ENCODE data around the gene DARS2.
"Not testable (repeated sequence)": the region's sequence is repeated elsewhere in the genome, so short reads cannot be mapped to it uniquely, and the experiment has no call there.

The DARS2 gene

DNA sequence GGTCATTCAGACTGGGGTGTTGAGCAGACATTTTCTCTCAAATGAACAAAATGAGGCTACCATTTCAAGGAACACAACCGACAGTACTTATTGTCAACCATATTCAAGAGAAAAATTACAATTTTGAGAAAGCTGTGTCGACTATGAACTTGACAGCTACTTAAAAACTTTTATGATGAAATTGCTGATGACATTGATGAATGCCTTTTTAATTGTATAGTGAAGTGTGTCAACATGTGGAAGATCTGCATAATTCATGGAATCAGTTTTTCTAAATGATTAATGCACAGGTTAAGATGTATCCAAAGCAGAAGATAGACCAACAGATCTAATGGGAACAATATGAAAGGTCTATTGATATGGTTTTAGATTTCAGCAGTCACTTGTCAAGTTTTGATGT lies 34.6 kb upstream of the DARS2 start:
- peaks cover 7 to 48% of the 10 kb centered on the region in 2 experiments for H3K36me3 ChIP-seq (ENCODE audit: control insufficient read depth in 1 of 2, insufficient read depth in 2 of 2, low read depth in 1 of 2, low read length in 2 of 2)
- H3K18ac ChIP-seq (ENCODE audit: low read depth in 1 of 2, low read length in 2 of 2), result no peak overlapping the region
- no peak overlapping the region for H3K4ac ChIP-seq (ENCODE audit: low read depth in 1 of 2, low read length in 2 of 2)
- H3K9me3 ChIP-seq (ENCODE audit: control insufficient read depth, low read length), result no peaks in the 10 kb centered on the region
- H2BK5ac ChIP-seq (ENCODE audit: low read depth, low read length, poor library complexity, severe bottlenecking), result no peak overlapping the region
- no peak overlapping the region for H3K23ac ChIP-seq (ENCODE audit: low read length in 2 of 2)
- no peak overlapping the region for H2BK12ac ChIP-seq (ENCODE audit: low read length in 2 of 2)
- H3K9ac ChIP-seq (ENCODE audit: low read length), result no peak overlapping the region
- no peak overlapping the region for H3K4me3 ChIP-seq (ENCODE audit: insufficient read depth in 1 of 2, low read depth in 1 of 2, low read length in 2 of 2)
- no peak overlapping the region for H3K4me2 ChIP-seq (ENCODE audit: low read length, poor library complexity, severe bottlenecking)
- no peak overlapping the region for H2AFZ ChIP-seq (ENCODE audit: low read depth, low read length)
- H2BK15ac ChIP-seq (ENCODE audit: low read depth, poor library complexity, severe bottlenecking), result no peak overlapping the region
- H3K27ac ChIP-seq (ENCODE audit: low read length, poor library complexity, severe bottlenecking), result no peak overlapping the region
- 88% methylated on average over 2 of the region's 2 CpGs for WGBS
- no peaks in the 10 kb centered on the region for H3K27me3 ChIP-seq (ENCODE audit: control insufficient read depth in 1 of 2, insufficient read depth in 1 of 2, low read length in 2 of 2)
- DNase-seq, result no peak
- no peaks in the 10 kb centered on the region for H3K79me1 ChIP-seq (replicated peaks; ENCODE audit: low read length, poor library complexity, severe bottlenecking)
- no peak overlapping the region for H4K8ac ChIP-seq (ENCODE audit: low read length)
- no peak overlapping the region for H3K14ac ChIP-seq (ENCODE audit: low read length in 2 of 2)
- H2BK120ac ChIP-seq (ENCODE audit: low read depth, low read length), result no peak overlapping the region
- H4K91ac ChIP-seq (ENCODE audit: low read length), result no peak overlapping the region
- peaks cover 3% of the 10 kb centered on the region for H3K4me1 ChIP-seq (ENCODE audit: control insufficient read depth, insufficient read depth, low read depth, low read length)
- no peak overlapping the region for H2AK5ac ChIP-seq (ENCODE audit: low read length, severe bottlenecking)

DNA sequence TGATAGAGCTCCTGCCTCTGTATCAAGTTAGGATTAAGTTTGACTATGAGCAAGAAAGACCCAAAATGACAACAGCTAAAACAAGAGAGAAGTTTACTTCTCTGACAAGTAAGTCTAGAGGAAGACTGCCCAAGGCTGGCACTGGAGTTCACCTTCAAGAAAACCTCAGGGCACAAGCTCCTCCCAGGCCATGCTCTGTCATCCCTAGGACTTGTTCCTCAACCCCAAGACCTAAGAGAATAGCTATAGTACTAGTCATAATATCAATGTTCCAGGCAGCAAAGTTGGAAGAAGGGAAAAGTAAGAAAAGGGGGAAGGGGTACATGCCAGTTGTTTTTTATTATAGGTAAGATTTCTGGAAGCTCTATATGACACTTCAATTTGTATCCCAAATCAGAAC lies 26.4 kb upstream of the DARS2 start:
- no peak for DNase-seq
- no peaks in the 10 kb centered on the region for H3K9me3 ChIP-seq (ENCODE audit: control insufficient read depth, low read length)
- H3K36me3 ChIP-seq (ENCODE audit: control insufficient read depth in 1 of 2, insufficient read depth in 2 of 2, low read depth in 1 of 2, low read length in 2 of 2), result peaks cover 0 to 38% of the 10 kb centered on the region in 2 experiments
- H2BK12ac ChIP-seq (ENCODE audit: low read length in 2 of 2), result no peak overlapping the region
- H3K4me2 ChIP-seq (ENCODE audit: low read length, poor library complexity, severe bottlenecking), result no peak overlapping the region
- no peak overlapping the region for H2BK120ac ChIP-seq (ENCODE audit: low read depth, low read length)
- H2BK5ac ChIP-seq (ENCODE audit: low read depth, low read length, poor library complexity, severe bottlenecking), result no peak overlapping the region
- no peak overlapping the region for H3K27ac ChIP-seq (ENCODE audit: low read length, poor library complexity, severe bottlenecking)
- H2AFZ ChIP-seq (ENCODE audit: low read depth, low read length), result no peak overlapping the region
- no peak overlapping the region for H3K4me3 ChIP-seq (ENCODE audit: insufficient read depth in 1 of 2, low read depth in 1 of 2, low read length in 2 of 2)
- no peaks in the 10 kb centered on the region for H3K4me1 ChIP-seq (ENCODE audit: control insufficient read depth, insufficient read depth, low read depth, low read length)
- no peak overlapping the region for H4K91ac ChIP-seq (ENCODE audit: low read length)
- H2AK5ac ChIP-seq (ENCODE audit: low read length, severe bottlenecking), result no peak overlapping the region
- H3K27me3 ChIP-seq (ENCODE audit: control insufficient read depth in 1 of 2, insufficient read depth in 1 of 2, low read length in 2 of 2), result no peaks in the 10 kb centered on the region
- H4K8ac ChIP-seq (ENCODE audit: low read length), result no peak overlapping the region
- H3K18ac ChIP-seq (ENCODE audit: low read depth in 1 of 2, low read length in 2 of 2), result no peak overlapping the region
- H3K14ac ChIP-seq (ENCODE audit: low read length in 2 of 2), result no peak overlapping the region
- H3K9ac ChIP-seq (ENCODE audit: low read length), result no peak overlapping the region
- H3K23ac ChIP-seq (ENCODE audit: low read length in 2 of 2), result no peak overlapping the region
- no peak overlapping the region for H3K4ac ChIP-seq (ENCODE audit: low read depth in 1 of 2, low read length in 2 of 2)
- H2BK15ac ChIP-seq (ENCODE audit: low read depth, poor library complexity, severe bottlenecking), result no peak overlapping the region
- peaks cover 9% of the 10 kb centered on the region for H3K79me1 ChIP-seq (replicated peaks; ENCODE audit: low read length, poor library complexity, severe bottlenecking)

DNA sequence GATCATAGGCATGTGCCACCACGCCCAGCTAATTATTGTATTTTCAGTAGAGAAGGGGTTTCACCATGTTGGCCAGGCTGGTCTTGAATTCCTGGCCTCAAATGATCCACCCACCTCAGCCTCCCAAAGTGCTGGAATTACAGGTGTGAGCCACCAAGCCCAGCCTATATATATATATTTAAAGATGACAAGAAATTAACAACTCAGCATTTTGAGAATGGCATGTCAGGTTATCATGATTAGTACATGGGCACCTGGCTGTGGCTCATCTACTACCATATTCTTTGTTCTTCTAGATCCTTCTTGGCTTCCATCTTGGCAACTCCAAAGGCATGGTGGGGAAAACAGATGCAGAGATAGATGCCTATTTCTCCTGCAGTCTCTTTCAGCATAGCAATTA lies 24.5 kb upstream of the DARS2 start:
- not testable (repeated sequence) for DNase-seq; H2BK5ac ChIP-seq (ENCODE audit: low read depth, low read length, poor library complexity, severe bottlenecking); H2BK120ac ChIP-seq (ENCODE audit: low read depth, low read length); H3K4me3 ChIP-seq (ENCODE audit: insufficient read depth in 1 of 2, low read depth in 1 of 2, low read length in 2 of 2); H3K9ac ChIP-seq (ENCODE audit: low read length); H3K4me2 ChIP-seq (ENCODE audit: low read length, poor library complexity, severe bottlenecking); H3K23ac ChIP-seq (ENCODE audit: low read length in 2 of 2); H3K9me3 ChIP-seq (ENCODE audit: control insufficient read depth, low read length); H2AFZ ChIP-seq (ENCODE audit: low read depth, low read length); H4K91ac ChIP-seq (ENCODE audit: low read length); H2BK15ac ChIP-seq (ENCODE audit: low read depth, poor library complexity, severe bottlenecking); H3K18ac ChIP-seq (ENCODE audit: low read depth in 1 of 2, low read length in 2 of 2); H3K14ac ChIP-seq (ENCODE audit: low read length in 2 of 2); H3K27me3 ChIP-seq (ENCODE audit: control insufficient read depth in 1 of 2, insufficient read depth in 1 of 2, low read length in 2 of 2); H3K4ac ChIP-seq (ENCODE audit: low read depth in 1 of 2, low read length in 2 of 2); H4K8ac ChIP-seq (ENCODE audit: low read length); H2AK5ac ChIP-seq (ENCODE audit: low read length, severe bottlenecking); H3K79me1 ChIP-seq (replicated peaks; ENCODE audit: low read length, poor library complexity, severe bottlenecking); H2BK12ac ChIP-seq (ENCODE audit: low read length in 2 of 2); H3K27ac ChIP-seq (ENCODE audit: low read length, poor library complexity, severe bottlenecking); H3K4me1 ChIP-seq (ENCODE audit: control insufficient read depth, insufficient read depth, low read depth, low read length)
- no CpG with 5 or more reads among the region's 1 CpG for WGBS
- H3K36me3 ChIP-seq (ENCODE audit: control insufficient read depth in 1 of 2, insufficient read depth in 2 of 2, low read depth in 1 of 2, low read length in 2 of 2), result peaks cover 0 to 37% of the 10 kb centered on the region in 2 experiments

DNA sequence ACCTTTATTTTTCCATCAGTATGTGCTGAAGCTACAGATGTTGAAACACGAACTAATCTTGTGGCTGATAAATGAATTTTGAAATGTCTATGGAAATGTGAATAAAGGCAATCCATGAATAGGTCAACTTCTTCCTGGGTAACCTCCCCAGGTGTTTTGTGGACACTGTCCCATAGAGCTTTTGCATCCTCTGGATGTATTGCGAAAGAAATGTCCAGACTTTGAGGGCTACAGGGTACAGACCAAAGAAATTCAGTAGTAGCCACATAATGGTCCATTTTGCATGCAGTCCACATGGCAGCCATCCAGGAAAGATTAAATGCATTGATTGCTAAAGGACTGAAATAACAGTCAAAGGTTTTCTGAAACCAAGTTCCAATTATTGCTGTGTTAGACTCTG lies 21.5 kb upstream of the DARS2 start:
- H3K4me1 ChIP-seq (ENCODE audit: control insufficient read depth, insufficient read depth, low read depth, low read length), result no peaks in the 10 kb centered on the region
- no peak overlapping the region for H3K4ac ChIP-seq (ENCODE audit: low read depth in 1 of 2, low read length in 2 of 2)
- peaks cover 3 to 50% of the 10 kb centered on the region in 2 experiments for H3K36me3 ChIP-seq (ENCODE audit: control insufficient read depth in 1 of 2, insufficient read depth in 2 of 2, low read depth in 1 of 2, low read length in 2 of 2)
- no peak for DNase-seq
- H2BK5ac ChIP-seq (ENCODE audit: low read depth, low read length, poor library complexity, severe bottlenecking), result no peak overlapping the region
- no peak overlapping the region for H2AK5ac ChIP-seq (ENCODE audit: low read length, severe bottlenecking)
- no peak overlapping the region for H2BK120ac ChIP-seq (ENCODE audit: low read depth, low read length)
- no peak overlapping the region for H3K14ac ChIP-seq (ENCODE audit: low read length in 2 of 2)
- no peak overlapping the region for H3K23ac ChIP-seq (ENCODE audit: low read length in 2 of 2)
- H3K27me3 ChIP-seq (ENCODE audit: control insufficient read depth in 1 of 2, insufficient read depth in 1 of 2, low read length in 2 of 2), result no peaks in the 10 kb centered on the region
- H3K4me2 ChIP-seq (ENCODE audit: low read length, poor library complexity, severe bottlenecking), result no peak overlapping the region
- H3K9me3 ChIP-seq (ENCODE audit: control insufficient read depth, low read length), result no peaks in the 10 kb centered on the region
- H3K27ac ChIP-seq (ENCODE audit: low read length, poor library complexity, severe bottlenecking), result no peak overlapping the region
- H4K91ac ChIP-seq (ENCODE audit: low read length), result no peak overlapping the region
- no peak overlapping the region for H3K4me3 ChIP-seq (ENCODE audit: insufficient read depth in 1 of 2, low read depth in 1 of 2, low read length in 2 of 2)
- no peak overlapping the region for H3K18ac ChIP-seq (ENCODE audit: low read depth in 1 of 2, low read length in 2 of 2)
- no peak overlapping the region for H2BK15ac ChIP-seq (ENCODE audit: low read depth, poor library complexity, severe bottlenecking)
- peaks cover 14% of the 10 kb centered on the region for H3K79me1 ChIP-seq (replicated peaks; ENCODE audit: low read length, poor library complexity, severe bottlenecking)
- no peak overlapping the region for H4K8ac ChIP-seq (ENCODE audit: low read length)
- 98% methylated on average over 2 of the region's 2 CpGs for WGBS
- H2AFZ ChIP-seq (ENCODE audit: low read depth, low read length), result no peak overlapping the region
- no peak overlapping the region for H3K9ac ChIP-seq (ENCODE audit: low read length)
- H2BK12ac ChIP-seq (ENCODE audit: low read length in 2 of 2), result no peak overlapping the region
